Measurements from ENCODE around the gene KTI12.
"Not testable (repeated sequence)": the region's sequence is repeated elsewhere in the genome, so short reads cannot be mapped to it uniquely, and the experiment has no call there.

The KTI12 gene, protein sequence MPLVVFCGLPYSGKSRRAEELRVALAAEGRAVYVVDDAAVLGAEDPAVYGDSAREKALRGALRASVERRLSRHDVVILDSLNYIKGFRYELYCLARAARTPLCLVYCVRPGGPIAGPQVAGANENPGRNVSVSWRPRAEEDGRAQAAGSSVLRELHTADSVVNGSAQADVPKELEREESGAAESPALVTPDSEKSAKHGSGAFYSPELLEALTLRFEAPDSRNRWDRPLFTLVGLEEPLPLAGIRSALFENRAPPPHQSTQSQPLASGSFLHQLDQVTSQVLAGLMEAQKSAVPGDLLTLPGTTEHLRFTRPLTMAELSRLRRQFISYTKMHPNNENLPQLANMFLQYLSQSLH

GRCh38 chr1:52033190-52034049 lies at the start of gene KTI12:
Gene KTI12, minus strand, starts transcription at chr1:52033810. Its CDS starts 49 bp downstream, at chr1:52033761.
- peak; percentile 65 to 72 for DNase-seq (ENCODE audit: low read depth in 2 of 2)

- DNase-seq (ENCODE audit: low read depth in 2 of 2) = no peak
Measured at GRCh38 chr1:52080014-52080415, 46.4 kb upstream of the KTI12 start.

DNA sequence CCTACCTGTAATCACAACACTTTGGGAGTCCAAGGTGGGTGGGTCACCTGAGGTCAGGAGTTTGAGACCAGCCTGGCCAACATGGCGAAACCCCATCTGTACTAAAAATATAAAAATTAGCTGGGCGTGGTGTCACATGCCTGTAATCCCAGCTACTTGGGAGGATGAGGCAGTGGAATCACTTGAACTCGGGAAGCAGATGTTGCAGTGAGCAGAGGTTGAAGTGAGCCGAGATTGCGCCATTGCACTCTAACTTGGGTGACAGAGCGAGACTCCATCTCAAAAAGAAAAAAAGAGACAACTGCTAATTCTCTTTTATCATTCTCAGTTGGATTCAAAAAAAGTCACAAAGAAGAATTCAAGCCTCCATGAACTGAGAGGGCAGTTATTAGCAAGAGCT lies 43.7 kb upstream of the KTI12 start:
- DNase-seq (ENCODE audit: low read depth in 2 of 2) = not testable (repeated sequence)

- DNase-seq (ENCODE audit: low read depth in 2 of 2) = no peak
Measured at GRCh38 chr1:52072291-52072690, 38.7 kb upstream of the KTI12 start.

DNA sequence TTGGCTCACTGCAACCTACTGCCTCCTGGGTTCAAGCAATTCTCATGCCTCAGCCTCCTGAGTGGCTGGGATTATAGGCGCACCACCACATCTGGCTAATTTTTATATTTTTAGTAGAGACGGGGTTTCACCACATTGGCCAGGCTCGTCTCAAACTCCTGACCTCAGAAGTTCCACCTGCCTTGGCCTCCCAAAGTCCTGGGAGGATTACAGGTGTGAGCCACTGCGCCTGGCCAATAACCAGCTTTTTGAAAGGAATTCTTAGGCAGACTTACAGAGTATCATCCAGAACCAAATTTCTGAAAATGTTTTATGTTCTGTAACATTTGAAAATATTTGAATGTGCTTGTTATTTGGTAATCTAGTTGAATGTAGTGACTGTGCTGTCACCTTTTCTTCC lies 37.1 kb upstream of the KTI12 start:
- no peak for DNase-seq (ENCODE audit: low read depth in 2 of 2)

- DNase-seq (ENCODE audit: low read depth in 2 of 2) = no peak
Measured at GRCh38 chr1:52063192-52063591, 29.6 kb upstream of the KTI12 start.

- DNase-seq (ENCODE audit: low read depth in 2 of 2) = no peak
Measured at GRCh38 chr1:52060822-52061221, 27.2 kb upstream of the KTI12 start.

GRCh38 chr1:52059888-52060287 lies 26.3 kb upstream of the KTI12 start:
- DNase-seq (ENCODE audit: low read depth in 2 of 2) = no peak

DNA sequence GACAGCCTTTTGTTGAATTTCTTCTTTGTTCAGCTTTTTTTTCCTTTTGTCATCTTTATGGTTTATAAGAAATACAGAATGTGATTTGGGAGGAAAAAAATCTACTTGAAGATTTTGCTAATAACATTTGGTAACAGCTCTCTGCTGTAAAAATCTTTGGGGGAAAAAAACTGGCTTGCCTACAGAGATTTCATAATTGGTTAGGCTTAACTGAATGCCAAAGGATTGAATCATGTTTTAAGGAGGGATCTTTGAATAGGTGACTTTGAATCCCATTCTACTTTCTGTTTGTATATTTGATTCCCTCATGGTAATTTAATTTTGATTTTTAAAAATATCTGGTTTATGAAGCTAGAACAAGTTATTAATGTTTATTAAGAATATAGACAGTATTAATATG lies 25.7 kb upstream of the KTI12 start:
- no peak for DNase-seq (ENCODE audit: low read depth in 2 of 2)

- no peak for DNase-seq (ENCODE audit: low read depth in 2 of 2)
Measured at GRCh38 chr1:52057876-52058415, 24.3 kb upstream of the KTI12 start.

DNA sequence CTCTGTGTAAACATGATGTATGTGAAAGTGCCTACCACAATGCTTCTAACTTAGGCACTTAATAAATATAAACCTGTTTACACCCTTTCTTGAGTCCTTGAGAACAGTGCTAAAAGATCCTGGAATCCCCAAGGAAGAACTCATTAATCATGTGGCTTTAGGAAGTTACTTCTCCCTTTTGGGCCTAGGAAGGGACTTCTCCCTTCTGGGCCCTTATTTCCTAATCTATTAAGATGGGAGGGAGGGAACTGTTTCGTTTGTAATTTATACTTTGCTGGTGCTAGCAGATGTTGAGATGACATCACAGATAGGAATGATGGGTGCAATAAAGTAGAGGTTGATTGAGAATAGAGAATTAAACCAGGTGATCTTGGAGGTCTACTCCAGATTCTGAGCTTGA lies 23.6 kb upstream of the KTI12 start:
- DNase-seq (ENCODE audit: low read depth in 2 of 2) = no peak

GRCh38 chr1:52056937-52057231 lies 23.3 kb upstream of the KTI12 start:
- DNase-seq (ENCODE audit: low read depth in 2 of 2) = no peak

GRCh38 chr1:52056163-52056936 lies 22.7 kb upstream of the KTI12 start, which contains the start of gene BTF3L4:
Gene BTF3L4, plus strand, starts transcription at chr1:52056295. Its CDS starts 3,553 bp downstream, at chr1:52059848.
- DNase-seq (ENCODE audit: low read depth in 2 of 2) = peak; percentile 88 to 89

- no peak for DNase-seq (ENCODE audit: low read depth in 2 of 2)
Measured at GRCh38 chr1:52055866-52056162, 22.2 kb upstream of the KTI12 start.

DNA sequence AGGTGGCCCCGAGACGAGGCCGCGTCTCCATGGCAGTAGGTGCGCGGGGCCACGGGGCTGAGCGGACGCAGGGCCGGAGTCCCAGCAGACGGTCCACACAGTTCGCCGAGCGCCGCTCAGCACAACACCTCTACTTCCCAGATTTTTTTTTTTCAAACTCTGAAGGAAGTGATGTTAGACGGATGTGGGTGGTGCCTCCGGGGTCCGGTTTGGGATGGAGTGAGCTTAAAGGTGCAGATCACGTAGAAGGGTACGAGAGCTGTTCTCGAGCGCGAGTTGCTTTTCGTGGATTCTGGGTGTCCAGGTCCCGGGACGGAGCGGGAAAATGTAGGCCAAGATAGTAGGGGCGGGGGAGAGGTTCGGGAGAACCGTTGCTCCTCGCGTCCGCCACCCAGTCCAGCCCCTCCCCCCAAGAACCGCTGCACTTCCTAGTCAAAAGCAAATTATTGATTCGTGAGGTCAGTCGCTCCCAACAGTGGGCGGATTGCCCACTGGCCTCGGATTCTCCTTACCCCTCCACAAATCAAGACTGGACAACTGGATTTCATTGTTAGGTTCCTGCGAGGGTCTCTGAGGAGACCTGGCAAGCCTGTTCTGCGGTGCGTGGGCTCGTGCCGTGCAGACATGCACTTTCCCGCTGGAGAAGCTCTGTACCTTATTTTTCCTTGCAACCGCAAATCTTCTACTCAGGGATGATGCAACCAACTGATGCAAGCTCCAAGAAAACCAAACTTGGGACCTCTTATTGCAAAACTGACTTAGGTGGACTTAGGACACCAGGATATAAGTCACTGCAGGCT lies 21.7 kb upstream of the KTI12 start, which contains the start of gene TXNDC12:
Gene TXNDC12, minus strand, starts transcription at position 126 of the 800 bp plus-strand sequence. Its CDS starts 95 bp downstream, at position 31.
- peak; percentile 40 to 53 for DNase-seq (ENCODE audit: low read depth in 2 of 2)

DNA sequence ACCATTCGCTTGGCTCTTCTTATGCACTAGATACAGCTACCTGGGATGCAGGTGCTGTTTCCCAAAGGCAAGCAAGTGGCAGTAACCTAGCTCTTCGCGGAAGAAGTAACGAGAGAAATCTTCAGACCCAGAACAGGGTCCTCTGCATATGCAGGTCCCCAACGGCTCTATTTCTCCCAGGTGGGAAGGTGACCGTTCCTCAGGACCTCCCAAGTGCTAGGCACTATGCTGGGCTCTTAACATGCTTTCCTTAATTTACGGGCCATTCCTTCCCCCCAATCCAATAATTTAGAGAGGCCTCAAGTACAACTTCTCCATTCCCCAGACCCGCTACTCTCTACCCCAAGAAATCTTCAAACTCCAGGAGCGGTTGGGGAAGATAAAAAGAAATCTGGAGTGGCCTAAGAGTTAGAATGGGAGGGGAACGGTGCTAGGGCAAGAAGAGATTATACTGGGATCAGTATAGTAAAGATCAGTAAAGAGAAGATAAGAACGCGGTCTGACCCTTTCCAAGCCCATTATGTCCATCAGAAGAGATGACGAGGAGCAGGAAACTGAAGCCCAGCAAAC lies 21.0 kb upstream of the KTI12 start:
- DNase-seq (ENCODE audit: low read depth in 2 of 2) = peak in 1 of 2 donors; percentile 0

DNA sequence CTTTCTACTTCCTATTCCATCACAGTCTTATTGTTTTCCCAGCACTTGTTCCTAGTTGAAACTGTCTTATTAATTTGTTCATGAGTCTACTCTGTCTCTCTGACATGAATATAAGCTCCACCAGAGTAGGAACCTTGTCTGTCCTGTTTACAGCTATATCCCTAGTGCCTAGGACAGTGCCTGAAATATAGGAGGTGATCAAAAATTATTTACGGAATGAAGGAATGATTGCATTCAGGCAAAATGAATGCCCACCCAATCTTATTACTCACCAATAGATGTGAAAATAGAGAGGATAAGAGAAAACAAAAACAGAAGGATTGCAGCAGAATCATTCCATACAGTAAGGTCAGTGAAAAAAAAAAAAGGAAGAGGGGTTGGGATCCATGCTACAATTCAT lies 20.3 kb upstream of the KTI12 start:
- DNase-seq (ENCODE audit: low read depth in 2 of 2) = no peak

DNA sequence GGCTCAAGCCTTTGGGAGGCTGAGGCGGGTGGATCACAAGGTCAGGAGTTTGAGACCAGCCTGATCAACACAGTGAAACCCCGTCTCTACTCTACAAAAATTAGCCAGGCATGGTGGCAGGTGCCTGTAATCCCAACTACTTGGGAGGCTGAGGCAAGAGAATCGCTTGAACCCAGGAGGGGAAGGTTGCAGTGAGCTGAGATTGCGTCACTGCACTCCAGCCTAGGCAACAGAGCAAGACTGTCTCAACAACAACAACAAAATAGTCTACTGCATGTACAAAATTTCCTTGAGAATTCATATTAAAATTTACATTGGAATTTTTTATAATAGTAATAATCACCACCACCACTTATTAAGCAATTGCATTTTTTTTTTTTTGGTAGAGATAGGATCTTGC lies 15.7 kb upstream of the KTI12 start:
- not testable (repeated sequence) for DNase-seq (ENCODE audit: low read depth in 2 of 2)

GRCh38 chr1:52045666-52046195 lies 12.1 kb upstream of the KTI12 start:
- not testable (repeated sequence) for DNase-seq (ENCODE audit: low read depth in 2 of 2)

DNA sequence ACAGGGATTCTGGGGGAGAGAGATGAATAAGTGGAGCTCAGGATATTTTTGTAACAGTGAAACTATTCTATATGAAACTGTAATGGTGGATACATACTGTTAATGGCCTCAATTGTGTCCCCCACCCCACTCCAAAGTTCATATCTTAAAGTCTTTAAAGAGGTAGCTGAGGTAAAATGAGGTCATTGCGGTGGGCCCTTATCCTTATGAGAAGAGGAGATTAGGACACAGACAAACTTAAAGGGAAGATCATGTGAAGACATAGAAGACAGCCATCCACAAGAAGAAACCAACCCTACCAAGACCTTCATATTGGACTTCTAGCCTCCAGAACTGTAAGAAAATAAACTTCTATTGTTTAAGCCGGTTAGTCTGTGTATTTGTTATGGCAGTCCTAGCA lies 11.6 kb upstream of the KTI12 start:
- DNase-seq (ENCODE audit: low read depth in 2 of 2) = no peak
